GM20000 (cell line): ENCODE results near the gene CHD2.

Source experiments
- DNase-seq: peaks from one replicate; pipeline ENCODE4 v3.0.0; 2012; ENCODE audit warnings: low spot score
- CTCF ChIP-seq: IDR thresholded peaks from 2 replicates; pipeline ENCODE4 v1.5.1; 2012; ENCODE audit warnings: mild to moderate bottlenecking, control low read depth; ENCODE audit errors: extremely low read depth, missing control alignments

CHD2 gene

GRCh38 chr15:92984161-92984560, 84.0 kb downstream of the CHD2 start:
- no peak for DNase-seq
- no peak for TF ChIP-seq CTCF

- TF ChIP-seq CTCF = no peak
- DNase-seq = no peak
These were observed 89.3 kb downstream of the CHD2 start for GRCh38 chr15:92989470-92989869.

GRCh38 chr15:92990031-92990430, 89.9 kb downstream of the CHD2 start:
- DNase-seq = no peak
- TF ChIP-seq CTCF = no peak

- no peak for TF ChIP-seq CTCF
- DNase-seq = no peak
These were observed 92.6 kb downstream of the CHD2 start for GRCh38 chr15:92992720-92993119.

GRCh38 chr15:92997821-92998220, 97.7 kb downstream of the CHD2 start:
- TF ChIP-seq CTCF = no peak
- DNase-seq = no peak

- TF ChIP-seq CTCF = no peak
- no peak for DNase-seq
These were observed 101.0 kb downstream of the CHD2 start for GRCh38 chr15:93001156-93001555.

- no peak for TF ChIP-seq CTCF
These were observed 101.8 kb downstream of the CHD2 start for GRCh38 chr15:93001881-93002280.

More at GRCh38 chr15:93001881-93002280, 101.8 kb downstream of the CHD2 start:
- no peak for DNase-seq
